Measurements from ENCODE around the gene ADCYAP1.

ADCYAP1 gene

DNA sequence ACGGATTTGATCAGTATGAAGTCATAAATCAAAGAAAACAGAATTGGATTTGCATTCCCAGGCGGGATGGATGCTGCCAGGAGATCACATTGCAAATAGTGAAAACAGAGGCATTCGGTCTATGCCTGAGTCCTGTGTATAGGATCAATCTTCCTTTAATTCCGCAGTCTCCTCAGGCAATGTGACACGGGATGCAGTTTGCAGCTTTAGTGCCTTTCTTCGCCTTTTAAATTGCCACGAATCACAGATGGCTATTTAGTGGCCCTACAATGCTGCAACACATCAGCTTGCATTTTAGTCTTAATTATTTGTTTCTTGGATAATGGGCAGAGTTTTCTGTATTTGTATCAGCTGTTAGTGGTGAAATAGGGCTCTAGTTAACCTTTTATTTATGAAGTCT is 6.8 kb downstream of the ADCYAP1 start:
- H3K36me3 Mint-ChIP-seq (ENCODE audit: low read depth), result no peaks in the 10 kb centered on the region
- H3K4me1 Mint-ChIP-seq, result peaks cover 10% of the 10 kb centered on the region
- peaks cover 95% of the 10 kb centered on the region for H3K27me3 Mint-ChIP-seq (ENCODE audit: low read depth)
- H3K9me3 Mint-ChIP-seq, result peaks cover 3% of the 10 kb centered on the region
- H3K4me3 Mint-ChIP-seq, result no peak overlapping the region
- TF ChIP-seq, protein P1, sequence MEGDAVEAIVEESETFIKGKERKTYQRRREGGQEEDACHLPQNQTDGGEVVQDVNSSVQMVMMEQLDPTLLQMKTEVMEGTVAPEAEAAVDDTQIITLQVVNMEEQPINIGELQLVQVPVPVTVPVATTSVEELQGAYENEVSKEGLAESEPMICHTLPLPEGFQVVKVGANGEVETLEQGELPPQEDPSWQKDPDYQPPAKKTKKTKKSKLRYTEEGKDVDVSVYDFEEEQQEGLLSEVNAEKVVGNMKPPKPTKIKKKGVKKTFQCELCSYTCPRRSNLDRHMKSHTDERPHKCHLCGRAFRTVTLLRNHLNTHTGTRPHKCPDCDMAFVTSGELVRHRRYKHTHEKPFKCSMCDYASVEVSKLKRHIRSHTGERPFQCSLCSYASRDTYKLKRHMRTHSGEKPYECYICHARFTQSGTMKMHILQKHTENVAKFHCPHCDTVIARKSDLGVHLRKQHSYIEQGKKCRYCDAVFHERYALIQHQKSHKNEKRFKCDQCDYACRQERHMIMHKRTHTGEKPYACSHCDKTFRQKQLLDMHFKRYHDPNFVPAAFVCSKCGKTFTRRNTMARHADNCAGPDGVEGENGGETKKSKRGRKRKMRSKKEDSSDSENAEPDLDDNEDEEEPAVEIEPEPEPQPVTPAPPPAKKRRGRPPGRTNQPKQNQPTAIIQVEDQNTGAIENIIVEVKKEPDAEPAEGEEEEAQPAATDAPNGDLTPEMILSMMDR (IDR thresholded peaks at IDR 0.05; ENCODE audit: unreplicated experiment in 3 of 3), result no peak
- H3K27ac Mint-ChIP-seq, result no peak overlapping the region

DNA sequence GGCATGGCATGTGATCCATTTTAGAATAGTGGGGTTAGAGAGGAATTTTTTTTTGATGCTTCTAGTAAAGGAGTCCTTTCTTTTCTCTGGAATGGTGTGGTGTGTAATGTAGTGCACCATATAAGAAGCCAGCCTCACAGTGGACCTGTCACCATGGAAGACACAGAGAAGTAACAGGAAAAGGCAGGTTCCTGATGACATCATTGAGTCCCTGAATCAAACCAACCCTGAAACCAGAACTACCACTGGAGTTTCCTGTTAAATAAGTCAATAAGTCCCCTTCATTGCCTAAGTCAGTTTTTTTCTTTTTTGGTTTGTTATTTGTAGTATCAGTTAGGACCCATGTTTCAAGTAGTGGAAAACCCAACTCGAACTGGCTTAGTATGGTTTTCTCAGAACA is 11.9 kb downstream of the ADCYAP1 start:
- Mint-ChIP-seq H3K4me3 (no peak overlapping the region), H3K27me3 (ENCODE audit: low read depth) (peaks cover 68% of the 10 kb centered on the region), H3K4me1 (no peaks in the 10 kb centered on the region), H3K27ac (no peak overlapping the region), H3K9me3 (peaks cover 3% of the 10 kb centered on the region), H3K36me3 (ENCODE audit: low read depth) (no peaks in the 10 kb centered on the region)
- TF ChIP-seq, protein P1 (IDR thresholded peaks at IDR 0.05; ENCODE audit: unreplicated experiment in 3 of 3), result no peak

DNA sequence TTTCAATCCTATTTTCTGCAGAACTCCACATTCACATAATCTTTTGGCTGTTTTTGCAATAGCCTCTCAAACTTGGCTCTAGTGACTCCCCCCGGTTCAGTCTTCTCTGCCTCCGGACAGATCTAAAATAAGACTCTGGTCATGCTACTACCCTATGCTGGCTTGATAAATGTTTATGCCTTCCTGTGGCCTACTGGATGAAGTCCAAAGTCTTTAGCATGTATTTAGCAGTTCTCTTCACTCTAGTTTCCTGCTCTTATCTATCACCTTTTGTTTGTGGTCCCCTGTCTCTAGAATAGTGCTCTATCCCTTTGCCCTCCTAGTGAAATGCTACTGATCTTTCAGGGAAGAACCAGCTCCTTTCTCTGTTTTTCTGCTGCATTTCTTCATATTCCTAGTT is 14.4 kb downstream of the ADCYAP1 start:
- Mint-ChIP-seq H3K9me3 (peaks cover 3% of the 10 kb centered on the region), H3K36me3 (ENCODE audit: low read depth) (no peaks in the 10 kb centered on the region), H3K27me3 (ENCODE audit: low read depth) (peaks cover 46% of the 10 kb centered on the region), H3K4me1 (no peaks in the 10 kb centered on the region), H3K4me3 (no peak overlapping the region), H3K27ac (no peak overlapping the region)
- TF ChIP-seq, protein P1 (IDR thresholded peaks at IDR 0.05; ENCODE audit: unreplicated experiment in 3 of 3), result no peak

DNA sequence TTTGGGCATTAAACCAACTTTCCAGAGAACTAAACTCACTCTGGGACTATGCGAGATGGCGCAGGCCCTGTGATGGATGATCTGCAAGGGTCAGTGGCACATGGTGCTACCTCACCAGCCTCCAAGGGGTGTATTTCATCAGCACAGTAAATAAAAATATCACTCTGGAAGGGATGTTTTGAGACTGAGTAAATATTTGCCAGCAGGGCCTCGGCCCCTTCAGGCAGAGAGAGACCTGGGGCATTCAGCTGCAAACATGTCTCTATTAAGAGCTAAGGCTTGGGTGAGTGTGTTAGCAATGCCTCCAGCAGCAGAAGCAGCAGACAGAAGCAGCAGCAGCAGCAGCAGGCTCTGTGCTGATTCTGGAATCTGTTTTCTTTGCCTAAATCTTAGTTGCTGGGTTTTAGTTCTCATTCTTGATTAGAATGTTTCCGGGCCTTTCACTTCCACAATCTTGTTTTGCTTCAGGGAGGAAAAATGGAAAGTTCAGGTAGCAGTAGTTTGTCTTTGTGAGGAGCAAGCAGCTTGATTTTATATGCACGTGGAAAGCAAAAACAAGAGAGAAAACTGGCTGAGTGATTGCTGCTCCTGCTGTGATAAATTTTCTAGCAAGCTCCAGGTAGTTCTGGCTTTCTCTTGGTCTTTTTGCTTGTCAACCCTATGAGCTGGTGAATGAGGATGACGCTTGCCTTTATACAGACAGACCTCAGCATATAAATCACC is 18.6 kb downstream of the ADCYAP1 start:
- no peak overlapping the region for H3K27ac Mint-ChIP-seq
- no peaks in the 10 kb centered on the region for H3K9me3 Mint-ChIP-seq
- H3K4me1 Mint-ChIP-seq, result no peaks in the 10 kb centered on the region
- H3K27me3 Mint-ChIP-seq (ENCODE audit: low read depth), result peaks cover 26% of the 10 kb centered on the region
- TF ChIP-seq, protein P1 (IDR thresholded peaks at IDR 0.05; ENCODE audit: unreplicated experiment in 3 of 3), result no peak
- H3K4me3 Mint-ChIP-seq, result no peak overlapping the region
- H3K36me3 Mint-ChIP-seq (ENCODE audit: low read depth), result no peaks in the 10 kb centered on the region

- Mint-ChIP-seq H3K27ac (no peak overlapping the region), H3K4me1 (no peaks in the 10 kb centered on the region), H3K9me3 (no peaks in the 10 kb centered on the region), H3K4me3 (no peak overlapping the region), H3K36me3 (ENCODE audit: low read depth) (no peaks in the 10 kb centered on the region), H3K27me3 (ENCODE audit: low read depth) (peaks cover 27% of the 10 kb centered on the region)
- TF ChIP-seq, protein P1 (IDR thresholded peaks at IDR 0.05; ENCODE audit: unreplicated experiment in 3 of 3), result no peak
Observed at GRCh38 chr18:924987-925386, 20.3 kb downstream of the ADCYAP1 start.

DNA sequence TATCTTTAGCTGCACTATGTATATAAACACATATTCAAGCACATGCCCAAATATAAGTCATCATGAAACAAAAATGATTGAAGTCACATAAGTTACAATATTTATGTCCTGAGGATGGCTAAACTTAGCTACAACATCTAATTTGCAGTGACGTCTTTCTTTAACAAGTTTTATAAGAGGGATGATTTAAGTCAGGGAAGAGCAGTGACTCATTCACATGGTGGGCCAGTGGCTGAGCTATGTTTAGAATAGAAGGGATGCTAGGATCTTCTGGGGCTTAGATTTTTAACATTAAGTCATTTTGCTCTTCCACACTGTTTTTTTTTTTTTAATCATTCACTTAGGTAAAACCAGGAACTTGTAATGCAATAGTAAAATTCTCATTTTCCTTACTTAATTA is 22.3 kb downstream of the ADCYAP1 start:
- Mint-ChIP-seq H3K36me3 (ENCODE audit: low read depth) (no peaks in the 10 kb centered on the region), H3K27me3 (ENCODE audit: low read depth) (peaks cover 23% of the 10 kb centered on the region), H3K9me3 (no peaks in the 10 kb centered on the region), H3K4me1 (no peaks in the 10 kb centered on the region), H3K4me3 (no peak overlapping the region), H3K27ac (no peak overlapping the region)
- TF ChIP-seq, protein P1 (IDR thresholded peaks at IDR 0.05; ENCODE audit: unreplicated experiment in 3 of 3), result no peak
